HEK293 (cell line): ENCODE results near the gene SLC25A38.
A peak's percentile ranks its signal among the peaks of the same experiment; 100 is the strongest.

Experiments
- CTCF ChIA-PET: fragments of 350-600 bp; formaldehyde crosslinking; extraction: SDS; loops from one replicate; lab custom pipeline; 2021; ENCODE audit warnings: antibody characterized with exemption; lab: Yijun Ruan, JAX
- POLR2A ChIA-PET: fragments of 300-600 bp; formaldehyde crosslinking; extraction: SDS; loops from one replicate; lab custom pipeline; 2020; ENCODE audit warnings: antibody characterized with exemption, inconsistent platforms; lab: Yijun Ruan, JAX
- H3K27ac ChIP-seq: fragments of 200-500 bp; sonication (Bioruptor generic); 2 replicates; pipeline ENCODE4 v1.5.1; 2014; ENCODE audit warnings: low read depth, low read length, control low read depth, inconsistent platforms; ENCODE audit errors: extremely low read depth
- H3K36me3 ChIP-seq, 2 experiments: fragments of 200-500 bp in 1 of 2; sonication (Bioruptor generic) in 1 of 2; 1 replicate in 1 of 2; 2 replicates in 1 of 2; pipeline ENCODE4 v1.5.1; 2014 to 2017; ENCODE audit warnings: inconsistent platforms in 2 of 2, low read length in 2 of 2; ENCODE audit not compliant: control insufficient read depth in 2 of 2, insufficient read depth in 1 of 2
- H3K4me1 ChIP-seq: fragments of 200-500 bp; sonication (Bioruptor generic); 2 replicates; pipeline ENCODE4 v1.5.1; 2014; ENCODE audit warnings: mild to moderate bottlenecking, low read length, inconsistent platforms; ENCODE audit not compliant: control insufficient read depth, insufficient read depth
- H3K4me3 ChIP-seq: 2 replicates; pipeline ENCODE4 v1.5.1; 2011; ENCODE audit warnings: low read depth, mild to moderate bottlenecking, control low read depth, low read length, moderate library complexity
- H3K9me3 ChIP-seq: fragments of 200-500 bp; sonication (Bioruptor generic); 2 replicates; pipeline ENCODE4 v1.5.1; 2014; ENCODE audit warnings: low read depth, low read length, inconsistent platforms; ENCODE audit not compliant: control insufficient read depth, insufficient read depth
- ELK4 ChIP-seq: IDR thresholded peaks from 2 replicates; pipeline ENCODE4 v1.6.1; 2011; ENCODE audit warnings: mild to moderate bottlenecking, low read depth, low read length, borderline replicate concordance
- FEZF1 ChIP-seq: fragments of 450-650 bp; formaldehyde crosslinking; IDR thresholded peaks from 2 replicates; pipeline ENCODE4 v1.5.1; 2016; ENCODE audit warnings: missing biosample characterization, missing genetic modification characterization
- KLF10 ChIP-seq: fragments of 450-650 bp; IDR thresholded peaks from 2 replicates; pipeline ENCODE4 v1.5.1; 2018; ENCODE audit warnings: missing biosample characterization, mild to moderate bottlenecking, missing genetic modification characterization
- KLF7 ChIP-seq: fragments of 450-650 bp; formaldehyde crosslinking; IDR thresholded peaks from 2 replicates; pipeline ENCODE4 v1.5.1; 2016; ENCODE audit warnings: missing biosample characterization, missing genetic modification characterization, borderline replicate concordance
- KLF8 ChIP-seq: fragments of 450-650 bp; formaldehyde crosslinking; IDR thresholded peaks from 2 replicates; pipeline ENCODE4 v1.5.1; 2016; ENCODE audit warnings: missing biosample characterization, missing genetic modification characterization
- WT1 ChIP-seq: fragments of 450-650 bp; formaldehyde crosslinking; IDR thresholded peaks from 2 replicates; pipeline ENCODE4 v1.5.1; 2016; ENCODE audit warnings: missing biosample characterization, missing genetic modification characterization
- ZBTB44 ChIP-seq: fragments of 450-650 bp; IDR thresholded peaks from 2 replicates; pipeline ENCODE4 v1.5.1; 2018; ENCODE audit warnings: missing biosample characterization, mild to moderate bottlenecking, missing genetic modification characterization
- ZEB2 ChIP-seq: fragments of 450-650 bp; formaldehyde crosslinking; IDR thresholded peaks from 2 replicates; pipeline ENCODE4 v1.5.1; 2016; ENCODE audit warnings: missing biosample characterization, missing genetic modification characterization
- ZFP3 ChIP-seq: fragments of 450-650 bp; formaldehyde crosslinking; IDR thresholded peaks from 2 replicates; pipeline ENCODE4 v1.5.1; 2016; ENCODE audit warnings: low read depth, missing biosample characterization, missing genetic modification characterization
- ZFP41 ChIP-seq: fragments of 450-650 bp; formaldehyde crosslinking; IDR thresholded peaks from 2 replicates; pipeline ENCODE4 v1.5.1; 2016; ENCODE audit warnings: missing biosample characterization, missing genetic modification characterization, borderline replicate concordance
- ZNF10 ChIP-seq: fragments of 450-650 bp; formaldehyde crosslinking; IDR thresholded peaks from 2 replicates; pipeline ENCODE4 v1.5.1; 2017; ENCODE audit warnings: missing biosample characterization, missing genetic modification characterization
- ZNF133 ChIP-seq: fragments of 450-650 bp; formaldehyde crosslinking; IDR thresholded peaks from 2 replicates; pipeline ENCODE4 v1.5.1; 2016; ENCODE audit warnings: missing biosample characterization, missing genetic modification characterization
- ZNF140 ChIP-seq: fragments of 450-650 bp; formaldehyde crosslinking; IDR thresholded peaks from 2 replicates; pipeline ENCODE4 v1.5.1; 2016; ENCODE audit warnings: missing biosample characterization, missing genetic modification characterization
- ZNF184 ChIP-seq: fragments of 450-650 bp; IDR thresholded peaks from 2 replicates; pipeline ENCODE4 v1.5.1; 2018; ENCODE audit warnings: missing biosample characterization, mild to moderate bottlenecking, missing genetic modification characterization
- ZNF211 ChIP-seq: fragments of 450-650 bp; formaldehyde crosslinking; IDR thresholded peaks from 2 replicates; pipeline ENCODE4 v1.5.1; 2016; ENCODE audit warnings: low read depth, missing biosample characterization, missing genetic modification characterization
- ZNF214 ChIP-seq: fragments of 450-650 bp; formaldehyde crosslinking; IDR thresholded peaks from 2 replicates; pipeline ENCODE4 v1.5.1; 2017; ENCODE audit warnings: missing biosample characterization, mild to moderate bottlenecking, missing genetic modification characterization, borderline replicate concordance
- ZNF221 ChIP-seq: fragments of 450-650 bp; formaldehyde crosslinking; IDR thresholded peaks from 2 replicates; pipeline ENCODE4 v1.5.1; 2017; ENCODE audit warnings: missing biosample characterization, missing genetic modification characterization, borderline replicate concordance
- ZNF341 ChIP-seq: fragments of 450-650 bp; formaldehyde crosslinking; IDR thresholded peaks from 2 replicates; pipeline ENCODE4; 2016; ENCODE audit warnings: low read depth, missing biosample characterization, missing genetic modification characterization
- ZNF362 ChIP-seq: fragments of 450-650 bp; formaldehyde crosslinking; IDR thresholded peaks from 2 replicates; pipeline ENCODE4 v1.5.1; 2016; ENCODE audit warnings: missing biosample characterization, missing genetic modification characterization
- ZNF48 ChIP-seq: fragments of 450-650 bp; formaldehyde crosslinking; IDR thresholded peaks from 2 replicates; pipeline ENCODE4 v1.5.1; 2016; ENCODE audit warnings: missing biosample characterization, missing genetic modification characterization
- ZNF600 ChIP-seq: fragments of 450-650 bp; formaldehyde crosslinking; IDR thresholded peaks from 2 replicates; pipeline ENCODE4 v1.5.1; 2016; ENCODE audit warnings: missing biosample characterization, missing genetic modification characterization
- ZNF629 ChIP-seq: fragments of 450-650 bp; formaldehyde crosslinking; IDR thresholded peaks from 2 replicates; pipeline ENCODE4 v1.5.1; 2017; ENCODE audit warnings: missing biosample characterization, missing genetic modification characterization
- ZNF670 ChIP-seq: fragments of 450-650 bp; formaldehyde crosslinking; IDR thresholded peaks from 2 replicates; pipeline ENCODE4 v1.5.1; 2016; ENCODE audit warnings: missing biosample characterization, missing genetic modification characterization, low read depth
- ZNF76 ChIP-seq: fragments of 450-650 bp; formaldehyde crosslinking; IDR thresholded peaks from 2 replicates; pipeline ENCODE4; 2016; ENCODE audit warnings: low read depth, missing biosample characterization, missing genetic modification characterization, borderline replicate concordance

Gene SLC25A38

GRCh38 chr3:39344746-39345344 is 38.3 kb upstream of the SLC25A38 start:
- ChIA-PET CTCF (no interaction called here), POLR2A (no interaction called here)
- H3K9me3 ChIP-seq, result no peaks in the 10 kb centered on the region
- no peaks in the 10 kb centered on the region for H3K4me1 ChIP-seq
- H3K4me3 ChIP-seq, result no peak overlapping the region
- TF ChIP-seq KLF8 (tag by site-specific recombination) (no peak), ZNF76 (no peak), ZBTB44 (no peak), ZNF362 (no peak), ZNF211 (no peak), ZNF629 (tag by site-specific recombination) (no peak), KLF7 (no peak), ZNF48 (tag by site-specific recombination) (no peak), ZEB2 (tag by site-specific recombination) (no peak), ZFP41 (no peak), ELK4 (no peak), ZNF184 (tag by site-specific recombination) (no peak), ZNF221 (tag by site-specific recombination) (no peak), ZNF341 (no peak)
- no peaks in the 10 kb centered on the region for H3K36me3 ChIP-seq
- no peak overlapping the region for H3K27ac ChIP-seq

- ChIA-PET CTCF (interaction anchor here (0.7 to 1.3 kb wide), 3 partner anchors 30 to 55 kb away, joined by 3 read pairs; no protein-coding TSS in a partner anchor), POLR2A (no interaction called here)
- no peak overlapping the region for H3K27ac ChIP-seq
Measured at GRCh38 chr3:39346785-39347585, 36.2 kb upstream of the SLC25A38 start.

GRCh38 chr3:39347586-39347876 is 35.6 kb upstream of the SLC25A38 start:
- TF ChIP-seq ZFP3, result no peak
- TF ChIP-seq ZNF600 (tag by site-specific recombination), result no peak
- no peak for TF ChIP-seq WT1 (tag by site-specific recombination)
- TF ChIP-seq KLF10 (tag by site-specific recombination), result no peak
- no peak for TF ChIP-seq ZNF10
- no peak for TF ChIP-seq ZNF133 (tag by site-specific recombination)
- TF ChIP-seq KLF7, result no peak
- TF ChIP-seq ZNF140 (tag by site-specific recombination), result no peak
- TF ChIP-seq ZNF214, result no peak
- CTCF ChIA-PET, result interaction anchor here (1.3 kb wide), 1 partner anchor 55 kb away, joined by 3 read pairs; no protein-coding TSS in a partner anchor
- H3K4me3 ChIP-seq, result no peak overlapping the region
- POLR2A ChIA-PET, result no interaction called here
- no peaks in the 10 kb centered on the region for H3K4me1 ChIP-seq
- H3K9me3 ChIP-seq, result no peaks in the 10 kb centered on the region
- no peaks in the 10 kb centered on the region for H3K36me3 ChIP-seq
- H3K27ac ChIP-seq, result no peak overlapping the region

More at GRCh38 chr3:39346785-39347585, 36.2 kb upstream of the SLC25A38 start:
- Histone ChIP-seq H3K9me3 (no peaks in the 10 kb centered on the region), H3K36me3 (no peaks in the 10 kb centered on the region), H3K4me3 (no peak overlapping the region), H3K4me1 (no peaks in the 10 kb centered on the region)
- TF ChIP-seq FEZF1 (tag by site-specific recombination) (peak; percentile 25; the same call in 1 of the 2 replicates), ZNF670 (no peak)
